Right kidney (tissue), 9 donors: ENCODE measurements around the gene POC1A.

Experiments
- DNase-seq: peaks from one replicate; pipeline ENCODE4 v3.0.0-alpha.2; 2016
- long read RNA-seq, 8 donors: transcript quantifications; one replicate each; lab custom pipeline, GENCODE V29; 2026

POC1A gene
- long read RNA-seq, donor 1, partial matches to known transcripts: 0 of 3 reads
- long read RNA-seq, donor 1, other reads (novel, unspliced or antisense): 0 of 3 reads
- long read RNA-seq, donor 2, partial matches to known transcripts: 0 of 2 reads
- long read RNA-seq, donor 2, other reads (novel, unspliced or antisense): 0 of 2 reads
- long read RNA-seq, donor 3, partial matches to known transcripts: 0 of 2 reads
- long read RNA-seq, donor 3, other reads (novel, unspliced or antisense): 0 of 2 reads
- long read RNA-seq, donor 4, partial matches to known transcripts: 0 of 1 reads
- long read RNA-seq, donor 4, other reads (novel, unspliced or antisense): 0 of 1 reads
- long read RNA-seq, donor 5, partial matches to known transcripts: 0 of 3 reads
- long read RNA-seq, donor 5, other reads (novel, unspliced or antisense): 0 of 3 reads
- long read RNA-seq, donor 6, partial matches to known transcripts: 0 of 1 reads
- long read RNA-seq, donor 6, other reads (novel, unspliced or antisense): 0 of 1 reads
- long read RNA-seq, donor 7, transcript POC1A-201 (11 exons, 1,898 nt): major isoform, 6 of 8 reads
- long read RNA-seq, donor 7, partial matches to known transcripts: 0 of 8 reads
- long read RNA-seq, donor 7, other reads (novel, unspliced or antisense): 0 of 8 reads
- long read RNA-seq, donor 8, partial matches to known transcripts: 0 of 1 reads
- long read RNA-seq, donor 8, other reads (novel, unspliced or antisense): 0 of 1 reads

DNA sequence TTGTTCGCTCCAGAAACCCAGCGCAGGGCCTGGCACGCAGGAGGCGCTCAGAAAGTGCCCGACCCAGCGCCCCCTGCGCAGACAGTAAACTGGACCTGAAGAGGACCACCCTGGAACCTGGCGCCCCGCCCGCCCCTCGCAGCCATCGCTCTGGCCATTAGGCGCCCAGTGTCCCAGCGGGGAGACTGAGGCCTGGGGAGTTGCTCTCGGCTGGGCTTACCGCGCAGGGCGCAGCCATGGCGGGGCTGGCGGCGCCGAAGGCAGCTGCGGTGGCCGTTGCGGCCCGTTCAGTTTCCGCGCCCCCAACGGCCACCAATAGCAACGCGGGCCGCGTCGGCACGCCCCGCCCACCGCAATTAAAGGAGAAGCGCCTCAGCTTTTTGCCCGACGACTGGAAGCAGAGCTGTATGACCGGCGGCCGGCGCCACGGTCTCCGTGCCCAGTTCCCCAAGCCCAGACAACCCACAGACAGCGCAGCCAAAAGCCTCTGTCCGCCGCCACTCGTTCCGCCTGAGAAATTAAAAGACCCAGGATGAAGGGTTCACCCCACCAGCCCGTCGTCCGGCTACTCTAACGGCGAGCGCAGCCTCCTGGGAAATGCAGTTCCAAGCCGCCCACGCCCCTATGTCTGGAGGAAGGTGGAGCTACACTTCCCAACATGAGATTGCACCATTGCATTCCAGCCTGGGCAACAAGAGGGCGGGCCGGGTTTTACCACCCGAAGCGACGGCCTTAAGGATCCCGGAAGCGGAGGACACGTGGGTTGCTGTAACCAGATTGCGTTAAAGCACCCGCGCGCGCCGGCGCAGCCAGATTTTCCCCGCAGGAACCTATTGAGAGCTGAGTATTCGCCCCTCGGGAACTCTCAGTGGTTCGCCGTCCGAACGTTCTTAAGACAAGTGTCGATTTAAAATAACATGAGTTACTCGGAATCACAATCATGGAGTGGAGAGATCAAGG, at the start of gene POC1A:
Gene POC1A, minus strand, starts transcription at position 289 of the 960 bp plus-strand sequence. Its CDS starts 51 bp downstream, at position 238.
- peak; percentile 99 for DNase-seq

DNA sequence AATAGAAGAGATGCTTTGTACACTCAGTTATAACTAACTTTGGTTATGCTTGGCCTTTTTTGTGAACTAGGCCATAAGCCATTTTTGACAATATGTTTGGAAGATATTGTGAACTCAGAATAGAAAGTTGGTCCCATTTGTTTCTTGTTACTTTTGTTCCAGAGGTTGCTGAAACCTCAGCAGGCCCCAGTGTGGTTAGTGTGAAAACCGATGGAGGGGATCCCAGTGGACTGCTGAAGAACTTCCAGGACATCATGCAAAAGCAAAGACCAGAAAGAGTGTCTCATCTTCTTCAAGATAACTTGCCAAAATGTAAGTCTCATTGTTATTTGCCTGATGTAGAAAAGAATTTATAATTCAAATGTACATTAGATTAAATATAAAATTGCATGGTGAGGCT, 49.5 kb upstream of the POC1A start:
- DNase-seq: no peak

DNA sequence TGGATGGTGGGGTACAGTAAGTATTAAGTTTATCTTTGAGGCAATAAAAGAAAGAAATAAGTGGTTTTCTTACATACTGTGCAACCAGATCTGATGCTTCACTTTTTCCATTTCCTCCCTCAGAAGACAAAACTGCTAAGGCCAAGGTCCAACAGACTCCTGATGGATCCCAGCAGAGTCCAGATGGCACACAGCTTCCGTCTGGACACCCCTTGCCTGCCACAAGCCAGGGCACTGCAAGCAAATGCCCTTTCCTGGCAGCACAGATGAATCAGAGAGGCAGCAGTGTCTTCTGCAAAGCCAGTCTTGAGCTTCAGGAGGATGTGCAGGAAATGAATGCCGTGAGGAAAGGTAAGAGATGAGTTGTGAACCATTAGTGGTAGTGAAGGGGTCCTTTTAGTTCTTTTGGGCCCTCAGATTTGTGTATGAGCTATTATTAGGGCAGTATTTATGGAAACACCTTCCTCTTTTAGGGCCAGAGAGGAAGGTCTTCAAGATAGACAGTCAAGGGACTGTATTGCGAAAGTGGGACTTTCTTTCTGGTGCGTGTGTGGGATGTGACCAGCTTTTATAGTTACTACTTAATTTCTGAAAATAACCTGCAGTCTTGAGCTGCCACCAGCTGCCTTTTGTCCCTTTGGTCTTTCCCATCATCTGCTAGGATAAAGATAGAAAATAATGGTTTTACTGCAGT, 48.3 kb upstream of the POC1A start:
- no peak for DNase-seq

DNA sequence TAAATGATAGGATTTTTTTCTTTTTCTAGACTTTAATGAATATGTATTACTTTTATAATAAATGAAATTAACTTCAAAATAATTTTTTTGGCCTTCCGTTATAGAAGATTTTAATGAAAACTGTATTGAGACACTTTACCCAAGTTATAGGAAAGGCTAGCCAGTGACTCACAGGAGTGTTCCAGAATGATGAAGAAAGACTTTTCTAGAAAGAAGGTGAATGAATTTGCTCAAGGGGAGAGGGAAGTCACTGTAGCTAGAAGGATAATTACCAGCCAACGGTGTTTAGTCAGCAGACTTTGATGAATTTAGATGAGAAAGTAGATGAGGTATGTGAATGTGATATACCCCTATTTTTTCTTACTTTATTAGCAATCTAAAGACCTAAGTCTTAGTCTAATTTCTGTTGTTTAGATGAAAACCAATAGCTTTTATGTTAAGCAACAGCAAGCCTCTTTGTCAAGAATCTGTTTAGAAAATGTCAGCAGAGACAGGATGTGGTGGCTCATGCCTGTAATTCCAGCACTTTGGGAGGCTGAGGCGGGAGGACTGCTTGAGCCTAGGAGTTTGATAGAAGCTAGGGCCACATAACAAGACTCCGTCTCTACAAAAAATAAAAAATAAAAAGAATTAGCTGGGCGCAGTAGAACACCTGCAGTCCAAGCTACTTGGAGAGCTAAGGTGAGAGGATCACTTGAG, 46.9 kb upstream of the POC1A start:
- no peak for DNase-seq

DNA sequence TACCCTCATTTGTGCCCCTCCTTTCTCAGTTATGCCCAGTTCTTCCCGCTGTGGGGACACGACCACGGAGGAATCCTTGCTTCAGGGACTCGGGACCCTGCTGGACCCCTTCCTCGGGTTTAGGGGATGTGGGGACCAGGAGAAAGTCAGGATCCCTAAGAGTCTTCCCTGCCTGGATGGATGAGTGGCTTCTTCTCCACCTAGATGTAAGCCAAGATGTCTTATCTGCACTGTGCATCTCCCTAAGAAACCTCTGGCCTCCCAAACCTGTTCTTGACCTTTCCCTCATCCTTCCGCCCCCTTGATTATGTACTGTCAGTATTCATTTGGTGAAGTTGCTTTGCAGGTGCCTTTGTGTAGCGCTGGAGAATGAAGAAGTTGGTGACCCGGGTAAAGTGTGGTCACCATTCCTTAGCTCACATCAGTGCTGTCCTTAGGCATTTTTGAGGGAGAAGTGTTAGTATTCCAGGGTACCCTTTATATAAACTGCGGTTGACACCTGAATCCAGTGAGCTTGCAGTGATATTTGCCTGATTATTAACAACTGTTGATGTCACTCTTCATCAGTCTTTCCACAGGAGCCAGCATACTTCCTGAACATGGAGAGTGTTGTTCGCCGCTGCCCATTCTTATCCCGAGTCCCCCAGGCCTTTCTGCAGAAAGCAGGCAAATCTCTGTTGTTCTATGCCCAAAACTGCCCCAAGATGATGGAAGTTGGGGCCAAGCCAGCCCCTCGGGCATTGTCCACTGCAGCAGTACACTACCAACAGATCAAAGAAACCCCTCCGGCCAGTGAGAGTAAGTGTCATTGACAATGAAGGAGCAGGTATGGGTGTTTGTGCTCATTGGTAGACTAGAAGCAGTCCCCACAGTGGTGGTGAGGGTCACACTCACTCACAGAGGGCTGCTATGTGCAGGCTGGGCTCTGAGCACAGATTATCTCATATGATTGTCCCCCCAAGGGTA, 44.7 kb upstream of the POC1A start:
- no peak for DNase-seq

DNA sequence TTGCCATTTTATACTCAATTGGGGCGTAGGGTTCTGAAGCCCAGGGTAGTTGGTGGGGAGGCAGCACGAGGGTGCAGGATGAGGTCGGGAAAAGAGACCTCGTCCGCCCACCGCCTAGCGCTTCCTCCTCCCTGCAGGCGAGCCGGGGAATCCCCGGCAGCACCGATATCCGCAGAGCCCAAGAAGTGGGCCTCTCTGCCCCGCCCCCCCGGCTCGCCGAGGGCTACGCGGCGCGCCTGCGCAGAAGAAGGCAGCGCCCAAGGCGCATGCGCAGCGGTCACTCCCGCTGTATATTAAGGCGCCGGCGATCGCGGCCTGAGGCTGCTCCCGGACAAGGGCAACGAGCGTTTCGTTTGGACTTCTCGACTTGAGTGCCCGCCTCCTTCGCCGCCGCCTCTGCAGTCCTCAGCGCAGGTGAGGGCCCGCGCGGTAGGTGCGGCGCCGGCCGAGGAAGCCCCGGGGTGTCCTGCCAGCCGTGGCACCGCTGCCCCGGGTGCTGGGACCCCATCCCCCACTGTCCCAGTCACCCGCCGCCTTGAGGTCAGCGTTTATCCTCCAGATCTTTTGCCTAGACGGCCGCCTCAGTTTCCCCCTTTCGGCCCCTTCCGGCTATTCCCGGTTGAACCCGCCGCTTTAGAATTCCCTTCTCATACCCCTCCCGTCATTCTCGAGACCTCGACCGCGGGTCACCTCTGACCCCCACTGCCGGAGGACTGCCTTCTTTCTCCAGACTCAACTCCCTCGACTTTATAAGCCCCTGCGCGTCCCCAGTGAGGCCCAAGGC, 43.8 kb upstream of the POC1A start, which contains the start of gene ALAS1:
Gene ALAS1, plus strand, starts transcription at position 319 of the 784 bp plus-strand sequence. CDS start 1,082 bp downstream, outside the sequence.
- DNase-seq: peak; percentile 95

DNA sequence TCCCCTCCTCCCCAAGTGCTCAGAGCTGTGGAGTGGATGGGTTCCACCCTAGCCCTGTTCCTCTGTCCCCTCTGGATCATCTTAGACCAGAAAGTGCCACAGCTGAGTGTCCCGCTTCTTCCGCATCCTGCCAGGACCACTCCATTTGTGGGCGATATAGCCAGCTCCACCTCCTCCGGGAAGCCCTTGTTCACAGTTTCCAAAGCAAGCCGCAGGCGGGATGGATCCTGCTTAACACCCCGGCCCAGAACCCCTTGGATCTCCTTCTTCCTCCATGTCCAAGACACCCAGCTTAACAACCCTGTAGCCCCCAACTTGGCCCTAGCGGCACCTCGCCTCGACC, 43.2 kb upstream of the POC1A start:
- no peak for DNase-seq

DNA sequence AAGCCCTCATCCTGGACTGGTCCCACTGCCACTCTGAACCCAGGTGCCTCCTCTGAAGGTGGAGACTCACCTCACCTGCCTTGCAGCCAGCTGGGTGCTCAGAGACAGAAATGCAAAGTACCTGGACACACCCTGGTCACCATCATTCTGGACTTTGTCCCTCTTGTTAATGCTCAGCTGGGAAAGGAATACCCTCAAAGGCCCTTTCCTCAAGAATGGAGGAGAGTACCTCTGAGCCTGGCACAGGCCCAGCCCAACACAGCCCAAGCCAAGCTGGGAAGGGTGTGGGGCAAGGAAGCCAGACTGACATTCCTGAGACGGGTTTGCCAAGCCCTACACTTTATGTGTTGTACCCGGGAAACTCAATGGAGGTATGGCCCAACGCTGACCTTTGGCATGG, 42.8 kb upstream of the POC1A start:
- DNase-seq: no peak

DNA sequence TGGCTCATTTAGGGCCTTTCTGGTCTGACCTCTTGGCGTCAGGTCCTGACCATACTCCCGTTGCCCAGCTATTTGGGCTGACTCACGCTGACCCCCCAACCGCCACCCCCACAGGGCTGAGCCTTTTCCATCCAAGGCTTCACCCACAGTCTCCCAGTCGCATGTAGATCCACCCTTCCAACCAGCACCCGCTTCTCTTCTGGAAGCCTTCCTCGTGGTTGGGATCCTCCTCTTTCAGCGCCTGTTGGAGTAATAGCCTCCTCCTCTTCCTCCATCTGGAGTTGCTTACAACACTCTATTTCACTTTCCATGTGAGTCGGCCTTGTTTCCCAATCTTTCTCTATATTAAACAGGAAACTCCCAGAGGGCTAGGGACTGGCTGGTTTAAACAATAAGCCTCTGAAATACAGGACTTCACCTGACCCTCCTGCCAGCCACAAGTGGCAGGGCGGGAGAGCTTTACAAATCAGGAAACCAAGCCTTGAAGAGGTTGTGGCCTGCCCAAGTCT, 41.7 kb upstream of the POC1A start:
- no peak for DNase-seq

DNA sequence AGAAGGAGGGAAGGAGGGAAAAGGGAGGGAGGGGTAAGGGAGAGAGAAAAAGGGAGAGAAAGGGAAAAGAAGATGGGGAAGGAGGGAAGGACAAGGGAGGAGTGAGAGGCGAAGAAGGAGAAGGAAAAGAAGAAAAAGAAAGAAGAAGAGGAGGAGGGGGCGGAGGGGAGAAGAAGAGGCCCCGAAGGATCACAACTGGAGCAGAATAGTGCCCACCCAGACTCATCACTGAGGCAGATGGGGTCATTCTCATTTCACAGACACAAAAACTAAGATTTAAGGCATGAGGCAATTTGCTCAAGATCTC, 41.0 kb upstream of the POC1A start:
- DNase-seq: no peak

DNA sequence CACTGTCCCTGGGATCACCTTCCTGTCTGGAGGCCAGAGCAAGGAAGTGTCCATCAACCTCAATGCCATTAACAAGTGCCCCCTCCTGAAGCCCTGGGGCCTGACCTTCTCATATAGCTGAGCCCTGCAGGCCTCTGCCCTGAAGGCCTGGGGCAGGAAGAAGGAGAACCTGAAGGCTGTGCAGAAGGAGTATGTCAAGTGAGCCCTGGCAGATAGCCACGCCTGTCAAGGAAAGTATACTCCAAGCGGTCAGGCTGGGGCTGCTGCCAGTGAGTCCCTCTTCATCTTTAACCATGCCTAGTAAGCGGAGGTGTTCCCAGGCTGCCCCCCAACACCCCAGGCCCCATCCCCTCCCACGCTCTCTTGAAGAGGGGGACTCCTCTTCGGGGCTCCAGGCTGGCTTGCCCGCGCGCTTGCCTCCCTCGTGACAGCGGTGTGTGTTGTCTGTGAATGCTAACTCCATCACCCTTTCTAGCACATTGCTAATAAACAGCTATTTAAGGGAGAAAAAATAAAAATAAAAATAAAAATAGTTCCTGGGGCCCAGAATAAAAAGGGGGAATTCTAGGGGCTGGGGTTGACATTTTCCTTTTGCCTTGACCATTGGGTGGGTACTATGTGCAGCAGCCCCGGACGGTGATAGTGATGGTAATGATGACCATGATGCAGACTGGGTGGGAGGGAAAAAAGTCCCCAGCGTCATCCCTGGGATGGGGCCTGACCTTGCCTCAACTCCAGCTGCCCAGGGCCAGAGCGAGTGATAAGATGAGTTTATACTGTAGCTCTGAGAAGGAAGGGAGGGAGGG, 40.5 kb upstream of the POC1A start:
- DNase-seq: no peak

DNA sequence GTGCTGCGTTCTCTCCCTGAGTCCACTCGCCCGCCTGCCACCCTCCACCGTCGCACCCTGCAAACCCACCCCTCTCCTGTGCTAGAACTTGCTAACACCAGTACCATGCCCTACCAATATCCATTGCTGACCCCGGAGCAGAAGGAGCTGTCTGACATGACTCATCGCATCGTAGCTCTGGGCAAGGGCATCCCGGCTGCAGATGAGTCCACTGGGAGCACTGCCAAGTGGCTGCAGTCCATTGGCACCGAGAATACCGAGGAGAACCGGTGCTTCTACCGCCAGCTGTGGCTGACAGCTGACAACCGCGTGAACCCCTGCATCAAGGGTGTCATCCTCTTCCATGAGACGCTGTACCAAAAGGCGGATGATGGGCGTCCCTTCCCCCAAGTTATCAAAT, 38.8 kb upstream of the POC1A start:
- no peak for DNase-seq

DNA sequence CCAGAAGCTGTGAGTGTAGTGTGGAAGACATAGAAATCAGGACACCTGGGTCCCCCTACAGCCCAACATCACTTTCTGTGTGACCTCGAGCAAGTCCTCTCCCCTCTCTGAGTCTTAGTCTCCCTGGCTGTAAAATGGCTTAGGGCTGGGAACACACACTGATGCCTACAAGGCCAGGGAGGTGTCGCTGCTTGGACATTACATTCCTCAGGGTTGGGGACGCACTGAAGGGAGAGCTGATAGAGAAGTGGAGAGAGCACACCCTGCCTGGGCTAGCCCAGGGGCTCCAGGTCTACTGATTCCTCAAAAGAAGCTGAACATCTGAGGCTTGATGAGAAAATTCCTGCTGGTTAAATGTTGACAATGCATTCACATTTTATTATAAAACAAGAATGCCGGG, 37.4 kb upstream of the POC1A start:
- DNase-seq: no peak

DNA sequence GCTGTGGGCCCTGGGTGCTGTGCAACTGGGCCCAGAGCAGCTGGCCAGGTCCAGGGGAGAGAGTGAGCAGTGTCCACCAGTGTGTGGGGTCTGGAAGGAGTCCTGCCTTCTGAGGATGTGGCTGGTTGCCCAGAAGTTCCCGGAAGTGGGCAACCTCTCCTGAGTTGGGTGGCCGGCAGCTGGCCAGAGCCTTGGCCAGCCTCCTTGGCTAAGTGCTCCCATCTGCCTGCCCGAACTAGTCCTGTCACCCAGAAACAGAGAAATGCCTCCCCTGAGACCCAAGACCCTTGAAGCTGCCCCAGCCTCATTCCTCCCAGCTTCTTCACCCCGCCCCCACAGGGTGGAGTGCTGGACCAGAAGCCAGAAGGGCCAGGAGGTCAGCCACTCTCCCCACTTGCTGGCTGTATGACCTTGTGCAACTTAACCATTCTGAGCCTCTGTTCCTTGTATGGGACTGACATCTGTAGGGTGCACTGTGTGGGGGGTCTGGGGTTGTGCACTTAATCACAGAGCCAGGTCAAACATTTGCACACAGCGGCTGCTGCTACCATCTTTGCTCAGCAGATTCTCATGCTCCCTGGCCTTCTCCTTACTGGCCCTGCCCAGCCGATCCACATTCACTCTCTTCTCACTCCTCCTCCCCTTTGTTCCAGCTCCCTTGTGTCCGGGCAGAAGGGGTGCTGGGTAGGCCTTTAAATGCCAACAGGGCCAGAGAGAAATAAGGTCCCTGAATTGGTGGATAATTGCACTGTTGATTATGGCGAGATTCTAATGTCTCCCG, 36.3 kb upstream of the POC1A start:
- DNase-seq: no peak

DNA sequence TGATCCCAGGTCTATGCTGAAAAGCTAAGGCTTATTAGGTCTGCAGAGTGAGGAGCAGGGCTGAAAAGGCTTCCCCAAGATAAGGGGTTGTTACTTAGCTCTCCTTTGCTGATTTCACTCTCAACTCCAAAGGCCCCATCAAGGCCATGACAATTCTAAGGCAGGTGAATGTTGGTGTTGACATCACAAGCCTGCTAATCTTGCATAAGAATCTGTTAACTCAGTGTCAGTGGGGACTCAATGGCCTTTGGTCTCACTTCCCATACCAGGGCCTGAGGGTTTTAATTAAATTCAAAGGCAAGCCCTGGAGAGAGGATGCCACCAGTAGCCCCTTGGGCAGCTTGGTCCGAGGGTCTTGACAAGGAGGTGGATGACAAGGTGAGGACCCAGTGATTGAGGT, 34.3 kb upstream of the POC1A start:
- DNase-seq: no peak

DNA sequence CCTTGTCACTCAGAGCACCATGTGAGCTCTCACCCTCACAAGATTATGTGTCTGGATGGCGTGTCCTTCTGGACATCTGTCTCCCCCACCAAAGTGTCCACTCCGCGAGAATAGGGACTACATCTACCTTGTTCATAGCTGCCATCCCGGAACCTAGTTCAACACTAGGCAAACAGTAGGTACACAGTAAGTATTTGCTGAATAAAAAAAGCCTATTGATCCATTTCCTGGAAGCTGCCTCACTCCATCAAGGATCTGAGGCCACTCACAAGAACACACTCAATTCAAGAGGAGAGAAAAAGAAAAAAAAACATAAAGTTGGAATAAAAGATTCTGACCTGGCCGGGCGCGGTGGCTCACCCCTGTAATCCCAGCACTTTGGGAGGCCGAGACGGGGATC, 32.5 kb upstream of the POC1A start:
- no peak for DNase-seq

DNA sequence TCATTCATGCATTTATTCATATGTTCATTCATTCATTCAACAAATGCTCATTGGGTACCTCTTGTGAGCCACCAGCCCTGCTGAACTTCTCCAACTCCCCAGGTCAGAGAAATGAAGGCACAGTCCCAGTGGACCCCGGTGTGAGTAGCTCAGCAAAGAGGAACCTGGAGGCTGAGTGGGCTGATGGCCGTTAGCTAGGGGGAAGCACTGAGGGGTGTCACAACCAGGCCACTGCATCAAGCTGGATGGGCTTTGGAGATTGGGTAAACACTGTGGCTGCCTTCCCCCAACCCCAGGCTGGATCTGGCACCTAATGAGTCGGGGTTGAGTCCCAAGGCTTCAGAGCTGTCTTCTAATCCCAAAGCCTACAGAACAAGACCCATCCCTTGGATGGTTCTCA, 31.6 kb upstream of the POC1A start:
- no peak for DNase-seq

DNA sequence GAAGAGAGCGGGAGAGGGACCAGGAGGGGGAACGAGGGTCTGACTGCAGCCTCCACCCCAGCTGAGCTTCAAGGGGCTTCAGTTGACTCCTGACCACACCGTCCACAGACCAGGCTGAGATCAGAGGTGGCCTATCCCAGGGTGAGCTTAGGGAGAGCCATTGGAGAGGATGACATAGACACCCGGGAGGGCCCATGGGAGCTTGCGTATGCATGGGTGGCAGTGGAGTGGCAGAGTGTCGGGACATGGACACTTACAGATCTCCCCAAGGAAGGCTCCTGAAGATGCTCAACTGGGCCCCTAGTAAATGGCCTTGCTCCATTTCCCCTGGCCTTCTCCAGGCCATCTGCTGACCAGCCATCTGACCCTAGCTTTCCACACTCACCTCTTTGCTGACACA, 31.1 kb upstream of the POC1A start:
- DNase-seq: no peak
